HL-60 (cell line): ENCODE results near the gene MED16.

Experiments
- DNase-seq, 2 experiments: peaks; one replicate each; pipeline ENCODE4 v3.0.0-alpha.2; 2010 to 2020; ENCODE audit warnings: low read depth in 1 of 2, low spot score in 1 of 2
- H3K27ac ChIP-seq: fragments of 250-450 bp; sonication (Bioruptor Pico); replicated peaks from 2 replicates; pipeline ENCODE4 v1.5.1; 2020; ENCODE audit warnings: mild to moderate bottlenecking, moderate library complexity
- H3K27me3 ChIP-seq: fragments of 250-450 bp; sonication (Bioruptor Pico); 2 replicates; pipeline ENCODE4 v1.5.1; 2021; ENCODE audit warnings: mild to moderate bottlenecking, moderate library complexity; ENCODE audit not compliant: insufficient read depth, poor library complexity, severe bottlenecking
- H3K4me3 ChIP-seq: replicated peaks from 2 replicates; pipeline ENCODE4 v1.5.1; 2011; ENCODE audit warnings: mild to moderate bottlenecking, control low read depth, low read length; ENCODE audit not compliant: insufficient read depth
- CTCF ChIP-seq: IDR thresholded peaks from one replicate; pipeline ENCODE4 v1.5.1; 2011; ENCODE audit warnings: low read length, control low read depth, inconsistent platforms; ENCODE audit not compliant: insufficient read depth
- GABPA ChIP-seq: IDR thresholded peaks from 2 replicates; pipeline ENCODE4 v1.6.1; 2012; ENCODE audit warnings: low read depth
- POLR2AphosphoS5 ChIP-seq: IDR thresholded peaks from 2 replicates; pipeline ENCODE4 v1.6.1; 2012; ENCODE audit warnings: low read depth
- SPI1 ChIP-seq: IDR thresholded peaks from 2 replicates; pipeline ENCODE4 v1.6.1; 2012; ENCODE audit warnings: low read depth, mild to moderate bottlenecking, borderline replicate concordance
- TF ChIP-seq, protein P1 (sequence below): IDR thresholded peaks from 2 replicates; pipeline ENCODE4 v1.6.1; 2012; ENCODE audit warnings: low read depth; ENCODE audit not compliant: insufficient replicate concordance

The MED16 gene

GRCh38 chr19:834216-834615 is 58.8 kb downstream of the MED16 start:
- TF ChIP-seq SPI1, result no peak
- TF ChIP-seq POLR2AphosphoS5, result no peak
- no peak for TF ChIP-seq GABPA
- TF ChIP-seq, protein P1, sequence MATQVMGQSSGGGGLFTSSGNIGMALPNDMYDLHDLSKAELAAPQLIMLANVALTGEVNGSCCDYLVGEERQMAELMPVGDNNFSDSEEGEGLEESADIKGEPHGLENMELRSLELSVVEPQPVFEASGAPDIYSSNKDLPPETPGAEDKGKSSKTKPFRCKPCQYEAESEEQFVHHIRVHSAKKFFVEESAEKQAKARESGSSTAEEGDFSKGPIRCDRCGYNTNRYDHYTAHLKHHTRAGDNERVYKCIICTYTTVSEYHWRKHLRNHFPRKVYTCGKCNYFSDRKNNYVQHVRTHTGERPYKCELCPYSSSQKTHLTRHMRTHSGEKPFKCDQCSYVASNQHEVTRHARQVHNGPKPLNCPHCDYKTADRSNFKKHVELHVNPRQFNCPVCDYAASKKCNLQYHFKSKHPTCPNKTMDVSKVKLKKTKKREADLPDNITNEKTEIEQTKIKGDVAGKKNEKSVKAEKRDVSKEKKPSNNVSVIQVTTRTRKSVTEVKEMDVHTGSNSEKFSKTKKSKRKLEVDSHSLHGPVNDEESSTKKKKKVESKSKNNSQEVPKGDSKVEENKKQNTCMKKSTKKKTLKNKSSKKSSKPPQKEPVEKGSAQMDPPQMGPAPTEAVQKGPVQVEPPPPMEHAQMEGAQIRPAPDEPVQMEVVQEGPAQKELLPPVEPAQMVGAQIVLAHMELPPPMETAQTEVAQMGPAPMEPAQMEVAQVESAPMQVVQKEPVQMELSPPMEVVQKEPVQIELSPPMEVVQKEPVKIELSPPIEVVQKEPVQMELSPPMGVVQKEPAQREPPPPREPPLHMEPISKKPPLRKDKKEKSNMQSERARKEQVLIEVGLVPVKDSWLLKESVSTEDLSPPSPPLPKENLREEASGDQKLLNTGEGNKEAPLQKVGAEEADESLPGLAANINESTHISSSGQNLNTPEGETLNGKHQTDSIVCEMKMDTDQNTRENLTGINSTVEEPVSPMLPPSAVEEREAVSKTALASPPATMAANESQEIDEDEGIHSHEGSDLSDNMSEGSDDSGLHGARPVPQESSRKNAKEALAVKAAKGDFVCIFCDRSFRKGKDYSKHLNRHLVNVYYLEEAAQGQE, result no peak
- TF ChIP-seq CTCF, result no peak
- Histone ChIP-seq H3K4me3 (no peak overlapping the region), H3K27ac (no peak overlapping the region), H3K27me3 (no peaks in the 10 kb centered on the region)
- DNase-seq, result no peak

DNA sequence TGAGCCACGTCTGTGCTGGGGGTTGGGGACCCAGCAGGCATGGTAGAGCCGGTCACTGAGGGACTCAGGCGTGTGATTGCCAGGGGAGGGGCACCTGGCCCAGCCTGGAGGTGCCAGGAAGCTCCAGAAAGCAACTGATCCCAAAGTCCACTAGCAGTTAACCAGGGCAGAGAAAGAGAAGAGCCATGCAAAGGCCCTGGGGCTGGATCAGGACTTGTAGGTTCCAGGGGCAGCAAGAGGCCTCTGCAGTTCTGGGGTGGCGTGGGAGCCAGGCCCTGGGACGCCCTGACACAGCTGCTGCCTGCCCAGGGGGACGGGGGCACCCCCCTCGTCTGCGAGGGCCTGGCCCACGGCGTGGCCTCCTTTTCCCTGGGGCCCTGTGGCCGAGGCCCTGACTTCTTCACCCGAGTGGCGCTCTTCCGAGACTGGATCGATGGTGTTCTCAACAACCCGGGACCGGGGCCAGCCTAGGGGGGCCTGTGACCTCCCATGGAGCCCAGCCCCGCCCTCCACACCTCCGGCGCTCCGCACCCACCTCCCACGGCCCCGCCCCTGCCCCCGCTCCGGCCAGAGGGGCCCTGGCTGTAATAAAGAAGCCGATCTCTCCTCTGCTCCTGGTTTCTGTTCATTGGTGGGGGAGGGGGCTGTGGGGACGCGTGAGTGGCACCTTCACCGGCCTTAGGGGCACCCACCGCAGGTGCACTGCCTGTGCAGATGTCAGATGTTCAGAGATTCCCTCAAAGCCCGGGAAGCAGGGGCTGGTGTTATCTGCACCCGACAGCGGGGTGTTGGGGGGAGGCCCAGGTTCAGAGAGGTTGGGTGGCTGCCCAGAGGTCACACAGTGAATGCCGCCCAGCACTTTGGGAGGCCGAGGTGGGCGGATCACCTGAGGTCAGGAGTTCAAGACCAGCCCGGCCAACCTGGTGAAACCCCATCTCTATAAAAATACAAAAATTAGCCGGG is 61.3 kb downstream of the MED16 start:
- no peaks in the 10 kb centered on the region for H3K27me3 ChIP-seq
- H3K4me3 ChIP-seq, result no peak overlapping the region
- peak overlapping the region; percentile 65 for H3K27ac ChIP-seq
- TF ChIP-seq POLR2AphosphoS5 (peak; percentile 86), CTCF (no peak), GABPA (no peak), SPI1 (no peak)
- TF ChIP-seq, protein P1, result no peak
- DNase-seq, result no peak

DNA sequence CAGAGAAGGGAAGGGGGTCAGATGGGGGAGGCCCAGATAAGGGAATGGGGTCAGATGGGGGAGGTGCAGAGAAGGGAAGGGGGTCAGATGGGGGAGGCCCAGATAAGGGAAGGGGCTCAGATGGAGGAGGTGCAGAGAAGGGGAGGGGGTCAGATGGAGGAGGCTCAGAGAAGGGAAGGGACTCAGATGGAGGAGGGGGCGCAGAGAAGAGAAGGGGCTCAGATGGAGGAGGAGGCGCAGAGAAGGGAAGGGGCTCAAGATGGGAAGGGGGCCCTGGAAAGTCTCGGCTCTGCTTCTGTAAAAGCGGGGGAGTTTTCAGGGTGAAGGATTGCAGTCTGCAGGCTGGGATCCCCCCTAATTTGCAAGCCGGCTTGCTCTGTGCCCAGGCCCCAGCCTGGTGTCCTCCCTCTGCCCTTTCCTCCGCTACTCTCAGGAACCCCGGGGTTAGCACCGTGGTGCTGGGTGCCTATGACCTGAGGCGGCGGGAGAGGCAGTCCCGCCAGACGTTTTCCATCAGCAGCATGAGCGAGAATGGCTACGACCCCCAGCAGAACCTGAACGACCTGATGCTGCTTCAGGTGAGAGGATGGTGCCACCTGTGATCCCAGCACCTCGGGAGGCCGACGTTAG is 63.7 kb downstream of the MED16 start:
- Histone ChIP-seq H3K4me3 (peak overlapping the region; percentile 63), H3K27me3 (no peaks in the 10 kb centered on the region), H3K27ac (peak overlapping the region; percentile 65)
- DNase-seq, result no peak
- TF ChIP-seq POLR2AphosphoS5 (no peak; the same call in 1 of the 2 replicates), GABPA (no peak), CTCF (no peak), SPI1 (no peak)
- TF ChIP-seq, protein P1, result no peak
